Type B pancreatic cell (in vitro differentiated cells): ENCODE results near the gene PSME1. TPM values are rescaled to one million over a fixed set of nuclear protein-coding genes. Genes with fewer than 3 reads are reported as not detected.

Experiments
- DNase-seq: peaks from one replicate; pipeline ENCODE4 v3.0.0; 2021; ENCODE audit warnings: mixed read lengths; ENCODE audit not compliant: unreplicated experiment; ENCODE audit errors: extremely low spot score
- H3K27ac Mint-ChIP-seq: 2 replicates; pipeline ENCODE4 v1.8.0; 2021; ENCODE audit warnings: mild to moderate bottlenecking, mixed read lengths
- H3K27me3 Mint-ChIP-seq: 2 replicates; pipeline ENCODE4 v1.8.0; 2021; ENCODE audit warnings: mixed read lengths
- H3K36me3 Mint-ChIP-seq: 2 replicates; pipeline ENCODE4 v1.8.0; 2021; ENCODE audit warnings: mixed read lengths
- H3K4me1 Mint-ChIP-seq: one replicate; pipeline ENCODE4 v1.8.0; 2021; ENCODE audit warnings: mixed read lengths; ENCODE audit not compliant: unreplicated experiment
- H3K4me3 Mint-ChIP-seq: 2 replicates; pipeline ENCODE4 v1.8.0; 2021; ENCODE audit warnings: mild to moderate bottlenecking, mixed read lengths
- H3K9me3 Mint-ChIP-seq: 2 replicates; pipeline ENCODE4 v1.8.0; 2021; ENCODE audit warnings: mixed read lengths
- total RNA-seq: library from RNA; stranded (reverse); gene quantifications from 2 replicates; pipeline ENCODE4 v1.2.1, GENCODE V29; 2021; ENCODE audit warnings: low replicate concordance
- TF ChIP-seq, protein P1 (sequence below): fragments of 200-600 bp; sonication (generic); conservative IDR thresholded peaks from 2 replicates; pipeline ENCODE4 v1.5.0; 2021; ENCODE audit warnings: antibody characterized with exemption, mild to moderate bottlenecking

PSME1 gene
- total RNA-seq, 1 donor from 2014 or later, result 142 TPM

DNA sequence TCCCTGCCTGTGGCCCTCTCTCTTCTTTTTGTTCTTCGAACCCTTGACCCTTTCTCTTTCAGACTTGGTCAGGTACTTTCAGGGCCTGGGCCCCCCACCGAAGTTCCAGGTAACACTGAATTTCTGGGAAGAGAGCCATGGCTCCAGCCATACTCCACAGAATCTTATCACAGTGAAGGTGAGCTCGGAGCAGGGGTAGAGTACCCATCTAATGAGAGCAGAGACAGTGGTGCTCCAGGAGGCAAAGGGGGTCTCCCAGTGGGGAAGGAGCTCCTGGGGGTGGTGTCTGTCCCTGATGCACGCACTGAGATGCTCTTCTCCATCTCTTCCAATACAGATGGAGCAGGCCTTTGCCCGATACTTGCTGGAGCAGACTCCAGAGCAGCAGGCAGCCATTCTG, 29.8 kb downstream of the PSME1 start:
- Mint-ChIP-seq H3K9me3 (no peaks in the 10 kb centered on the region), H3K4me3 (no peak overlapping the region), H3K4me1 (peaks cover 26% of the 10 kb centered on the region), H3K27ac (peak overlapping the region; percentile 43), H3K36me3 (peaks cover 28% of the 10 kb centered on the region), H3K27me3 (no peaks in the 10 kb centered on the region)
- no peak for DNase-seq
- TF ChIP-seq, protein P1, sequence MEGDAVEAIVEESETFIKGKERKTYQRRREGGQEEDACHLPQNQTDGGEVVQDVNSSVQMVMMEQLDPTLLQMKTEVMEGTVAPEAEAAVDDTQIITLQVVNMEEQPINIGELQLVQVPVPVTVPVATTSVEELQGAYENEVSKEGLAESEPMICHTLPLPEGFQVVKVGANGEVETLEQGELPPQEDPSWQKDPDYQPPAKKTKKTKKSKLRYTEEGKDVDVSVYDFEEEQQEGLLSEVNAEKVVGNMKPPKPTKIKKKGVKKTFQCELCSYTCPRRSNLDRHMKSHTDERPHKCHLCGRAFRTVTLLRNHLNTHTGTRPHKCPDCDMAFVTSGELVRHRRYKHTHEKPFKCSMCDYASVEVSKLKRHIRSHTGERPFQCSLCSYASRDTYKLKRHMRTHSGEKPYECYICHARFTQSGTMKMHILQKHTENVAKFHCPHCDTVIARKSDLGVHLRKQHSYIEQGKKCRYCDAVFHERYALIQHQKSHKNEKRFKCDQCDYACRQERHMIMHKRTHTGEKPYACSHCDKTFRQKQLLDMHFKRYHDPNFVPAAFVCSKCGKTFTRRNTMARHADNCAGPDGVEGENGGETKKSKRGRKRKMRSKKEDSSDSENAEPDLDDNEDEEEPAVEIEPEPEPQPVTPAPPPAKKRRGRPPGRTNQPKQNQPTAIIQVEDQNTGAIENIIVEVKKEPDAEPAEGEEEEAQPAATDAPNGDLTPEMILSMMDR, result no peak

DNA sequence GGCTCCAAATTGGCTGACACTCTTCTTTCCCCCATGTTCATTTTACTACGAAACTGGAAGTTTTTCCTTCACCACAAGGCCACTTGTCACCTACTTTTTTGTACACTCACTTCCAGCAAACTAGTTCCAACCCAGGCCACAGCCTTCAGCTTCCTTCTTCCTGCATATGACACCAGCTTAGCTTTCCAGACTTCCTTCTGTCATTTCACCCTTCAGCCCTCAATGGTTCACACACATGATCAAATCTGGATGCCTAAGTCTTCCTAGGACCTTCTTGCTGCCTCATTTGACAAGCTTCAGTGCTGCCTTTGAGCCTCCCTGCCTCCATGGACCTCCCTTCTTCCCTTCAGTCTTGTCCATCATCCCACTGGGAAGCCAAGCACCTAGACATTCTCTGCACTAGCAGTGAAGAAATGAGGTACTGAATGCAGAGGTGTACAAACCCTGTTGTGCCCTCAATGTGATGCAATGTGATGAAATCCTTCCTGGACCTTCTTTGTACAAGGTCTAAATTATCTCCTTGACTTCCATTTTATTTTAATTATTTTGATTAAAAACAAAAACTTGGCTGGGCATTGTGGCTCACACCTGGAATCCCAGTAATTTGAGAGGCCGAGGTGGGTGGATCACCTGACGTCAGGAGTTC, 31.6 kb downstream of the PSME1 start:
- H3K4me3 Mint-ChIP-seq, result no peak overlapping the region
- TF ChIP-seq, protein P1, result no peak
- H3K27me3 Mint-ChIP-seq, result no peaks in the 10 kb centered on the region
- no peaks in the 10 kb centered on the region for H3K9me3 Mint-ChIP-seq
- no peak overlapping the region for H3K27ac Mint-ChIP-seq
- DNase-seq, result no peak
- H3K36me3 Mint-ChIP-seq, result peaks cover 22% of the 10 kb centered on the region
- H3K4me1 Mint-ChIP-seq, result peaks cover 16% of the 10 kb centered on the region

DNA sequence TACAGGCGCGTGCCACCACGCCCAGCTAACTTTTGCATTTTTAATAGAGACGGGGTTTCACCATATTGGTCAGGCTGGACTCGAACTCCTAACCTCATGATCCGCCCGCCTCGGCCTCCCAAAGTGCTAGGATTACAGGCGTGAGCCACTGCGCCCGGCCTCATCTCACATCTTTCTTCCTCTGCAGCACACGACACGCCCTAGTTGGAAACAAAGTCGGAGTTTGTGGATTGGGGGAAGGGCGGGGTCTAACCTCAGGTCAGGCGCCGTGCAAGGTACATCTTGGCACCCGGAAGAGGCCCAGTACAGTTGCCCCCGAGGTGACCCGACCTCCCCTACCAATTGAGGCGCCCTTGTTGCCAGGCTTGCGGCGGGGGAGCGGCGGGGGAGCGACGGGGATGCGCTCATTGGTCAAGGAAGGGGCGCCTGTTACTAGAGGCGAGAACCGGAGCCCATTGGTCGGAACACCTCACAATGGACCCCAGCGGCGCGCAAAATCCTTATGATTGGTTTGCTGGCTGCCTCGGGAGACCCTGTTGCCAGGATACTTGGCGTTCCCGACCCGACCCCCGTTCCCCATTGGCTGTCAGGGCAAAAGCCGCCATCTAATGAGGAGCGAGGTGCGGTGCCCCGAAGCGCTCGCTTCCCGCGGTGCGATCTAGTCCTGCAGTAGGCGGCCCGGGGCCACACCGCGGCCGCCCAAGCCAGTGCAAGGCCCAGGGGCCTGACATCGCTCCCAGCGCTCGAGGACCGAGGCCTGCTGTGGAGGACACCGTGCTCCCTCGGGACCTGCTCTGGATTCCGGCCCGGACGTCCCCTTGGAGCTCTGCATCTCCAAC, 35.6 kb downstream of the PSME1 start, which contains the start of gene REC8:
TSS of gene REC8 (plus strand) at position 659 of the 839 bp plus-strand sequence. CDS start 473 bp downstream, outside the sequence.
- peak; percentile 97 for DNase-seq
- H3K27me3 Mint-ChIP-seq, result no peaks in the 10 kb centered on the region
- H3K9me3 Mint-ChIP-seq, result no peaks in the 10 kb centered on the region
- H3K36me3 Mint-ChIP-seq, result peaks cover 21% of the 10 kb centered on the region
- TF ChIP-seq, protein P1, result no peak
- peak within 1 kb of the TSS; percentile 92 for H3K4me3 Mint-ChIP-seq
- H3K27ac Mint-ChIP-seq, result peak within 1 kb of the TSS; percentile 90
- peaks cover 25% of the 10 kb centered on the region for H3K4me1 Mint-ChIP-seq

DNA sequence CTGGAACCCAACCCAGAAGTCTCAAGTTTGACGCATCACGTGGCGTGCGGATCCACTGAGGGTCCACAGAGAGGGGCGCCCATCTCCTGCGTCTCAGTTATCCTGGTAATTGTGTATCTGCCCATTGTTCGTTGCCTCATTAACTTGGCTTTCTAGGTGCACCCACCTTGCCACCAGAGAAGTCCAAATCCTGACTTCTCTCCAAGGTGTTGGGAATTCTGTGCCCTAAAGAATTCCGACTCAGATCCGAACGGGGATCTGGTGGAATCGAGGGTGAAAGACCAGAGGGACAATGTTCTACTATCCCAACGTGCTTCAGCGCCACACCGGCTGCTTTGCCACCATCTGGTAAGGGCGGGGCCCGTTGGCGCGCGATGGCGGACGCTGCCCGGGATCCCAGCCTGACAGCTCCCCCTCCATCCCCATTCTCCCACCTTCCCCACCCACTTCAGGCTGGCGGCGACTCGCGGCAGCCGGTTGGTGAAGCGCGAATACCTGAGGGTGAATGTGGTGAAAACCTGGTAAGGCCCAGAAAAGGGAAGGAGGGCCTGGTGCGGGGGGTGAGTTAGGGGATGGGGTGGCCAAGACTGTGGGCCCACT, 36.4 kb downstream of the PSME1 start:
- no peaks in the 10 kb centered on the region for H3K27me3 Mint-ChIP-seq
- H3K27ac Mint-ChIP-seq, result peak overlapping the region; percentile 90
- no peaks in the 10 kb centered on the region for H3K9me3 Mint-ChIP-seq
- H3K36me3 Mint-ChIP-seq, result peaks cover 20% of the 10 kb centered on the region
- TF ChIP-seq, protein P1, result no peak
- DNase-seq, result no peak
- H3K4me3 Mint-ChIP-seq, result peak overlapping the region; percentile 92
- peaks cover 25% of the 10 kb centered on the region for H3K4me1 Mint-ChIP-seq

DNA sequence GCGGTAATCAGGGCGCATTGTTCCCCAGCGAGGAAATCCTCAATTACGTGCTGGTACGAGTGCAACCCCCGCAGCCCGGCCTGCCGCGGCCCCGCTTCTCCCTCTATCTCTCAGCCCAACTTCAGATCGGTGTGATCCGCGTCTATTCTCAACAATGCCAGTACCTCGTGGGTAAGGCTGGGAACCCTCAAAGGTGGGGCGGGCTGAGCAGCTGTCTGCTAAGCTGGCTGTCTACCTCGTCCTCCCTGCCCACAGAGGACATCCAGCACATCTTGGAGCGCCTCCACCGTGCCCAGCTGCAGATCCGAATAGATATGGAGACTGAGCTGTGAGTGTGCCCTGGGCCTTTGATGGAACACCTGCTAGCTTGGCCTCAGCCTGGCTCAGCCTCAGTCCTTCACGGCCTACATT, 36.9 kb downstream of the PSME1 start:
- Mint-ChIP-seq H3K36me3 (peaks cover 16% of the 10 kb centered on the region), H3K9me3 (no peaks in the 10 kb centered on the region), H3K4me1 (peaks cover 25% of the 10 kb centered on the region), H3K4me3 (peak overlapping the region; percentile 92), H3K27me3 (no peaks in the 10 kb centered on the region), H3K27ac (peak overlapping the region; percentile 54)
- no peak for DNase-seq
- TF ChIP-seq, protein P1, result no peak
